Eye (tissue), 1 donor: Measurements from ENCODE around the gene RFTN2.
"Not testable (repeated sequence)": the region's sequence is repeated elsewhere in the genome, so short reads cannot be mapped to it uniquely, and the experiment has no call there.

Experiments
- DNase-seq: peaks from one replicate; pipeline ENCODE4 v3.0.0-alpha.2; 2015

The RFTN2 gene

DNA sequence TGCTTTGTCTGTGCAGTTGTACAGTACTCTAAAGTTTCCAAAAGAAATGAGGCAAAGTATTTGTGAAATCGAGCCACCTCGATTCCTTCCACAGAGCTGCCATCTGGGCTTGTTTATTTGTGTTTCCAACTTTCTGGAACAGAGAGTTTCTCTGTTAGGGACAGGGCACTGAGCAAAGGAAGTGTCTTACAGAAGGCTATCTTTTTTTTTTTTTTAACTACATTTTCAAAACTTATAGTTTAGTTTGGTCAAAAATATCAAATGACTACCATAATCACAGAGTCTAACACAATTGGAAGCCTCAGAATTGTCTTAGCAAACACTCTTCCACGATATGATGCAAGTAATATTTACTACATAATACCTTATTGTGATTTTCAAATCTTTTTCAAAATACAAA, 796 bp downstream of the RFTN2 start:
- DNase-seq, result peak; percentile 62

DNA sequence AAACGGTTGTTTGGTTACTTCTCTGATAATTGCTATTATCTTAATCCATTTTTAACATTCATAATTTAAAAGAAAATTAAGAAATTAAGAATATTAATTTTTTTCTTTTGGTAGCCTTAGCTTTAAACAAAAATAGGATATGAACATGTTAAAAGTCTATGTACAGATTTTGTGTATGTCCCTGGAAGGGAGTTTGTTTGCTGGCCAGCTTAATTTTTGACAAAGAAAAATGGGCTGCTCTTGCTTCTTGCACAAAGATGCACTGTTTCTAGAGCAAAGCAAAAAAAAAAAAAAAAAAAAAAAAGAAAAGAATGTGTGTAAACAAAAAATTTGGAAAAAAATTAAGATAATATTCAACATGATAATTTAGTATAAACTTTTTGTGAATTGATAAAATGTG, 1.3 kb downstream of the RFTN2 start:
- peak; percentile 30 for DNase-seq

- DNase-seq, result peak; percentile 46
Observed at GRCh38 chr2:197673606-197674005, 1.8 kb downstream of the RFTN2 start.

- no peak for DNase-seq
Observed at GRCh38 chr2:197673106-197673505, 2.3 kb downstream of the RFTN2 start.

- DNase-seq, result no peak
Observed at GRCh38 chr2:197672371-197672893, 3.0 kb downstream of the RFTN2 start.

DNA sequence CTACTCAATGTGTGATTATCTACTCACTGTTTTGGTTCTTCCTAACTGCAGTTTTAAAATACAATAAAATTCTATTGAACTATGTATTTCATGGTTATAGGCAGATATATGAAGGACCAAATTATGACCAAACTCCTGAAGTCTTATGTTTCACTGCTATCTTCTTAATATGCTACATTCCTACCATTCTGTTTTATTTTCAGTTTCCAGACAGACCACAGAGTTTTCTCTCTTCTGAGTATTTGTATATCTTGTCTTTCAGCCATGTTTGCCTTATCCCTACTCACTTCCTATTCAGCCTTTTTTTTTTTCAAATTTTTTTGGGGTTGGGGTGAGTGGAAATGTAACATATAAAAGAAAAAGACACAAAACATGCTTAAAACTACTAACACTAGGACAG, 6.3 kb downstream of the RFTN2 start:
- no peak for DNase-seq

GRCh38 chr2:197668296-197668695, 7.1 kb downstream of the RFTN2 start:
- DNase-seq, result no peak

GRCh38 chr2:197666277-197666676, 9.1 kb downstream of the RFTN2 start:
- no peak for DNase-seq

DNA sequence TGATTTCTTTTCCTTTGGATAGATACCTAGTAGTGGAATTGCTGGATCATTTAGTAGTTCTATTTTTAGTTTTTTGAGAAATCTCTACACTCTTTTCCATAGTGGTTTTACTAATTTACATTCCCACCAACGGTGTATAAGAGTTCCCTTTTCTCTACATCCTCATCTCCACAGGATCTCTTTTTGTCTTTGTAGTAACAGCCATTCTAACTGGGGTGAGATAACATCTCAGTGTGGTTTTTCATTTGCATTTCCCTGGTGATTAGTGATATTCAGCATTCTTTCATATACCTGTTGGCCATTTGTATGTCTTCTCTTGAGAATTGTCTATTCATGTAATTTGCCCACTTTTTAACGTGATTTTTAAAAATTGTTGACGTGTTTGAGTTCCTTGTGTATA, 13.8 kb downstream of the RFTN2 start:
- no peak for DNase-seq

DNA sequence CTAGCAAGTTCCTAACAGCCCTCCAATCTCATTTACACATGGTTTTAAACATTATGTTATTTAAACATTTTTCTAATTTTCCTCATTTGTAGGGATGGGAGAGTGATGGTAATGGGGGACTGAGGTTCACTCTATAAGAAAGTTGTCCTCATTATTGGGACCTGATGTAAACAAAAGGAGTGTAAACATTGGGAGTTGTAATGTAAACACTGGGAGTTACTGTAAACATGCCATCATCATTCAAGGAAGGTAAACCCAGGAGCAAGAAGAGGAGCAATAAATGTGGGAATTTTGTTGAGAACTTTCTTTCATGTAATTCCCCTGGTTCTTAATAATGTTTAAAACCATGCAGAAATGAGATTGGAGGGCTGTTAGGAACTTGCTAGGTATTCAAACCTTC, 17.8 kb downstream of the RFTN2 start:
- no peak for DNase-seq

GRCh38 chr2:197647961-197648690, 27.3 kb downstream of the RFTN2 start:
- DNase-seq, result no peak

GRCh38 chr2:197641666-197642065, 33.7 kb downstream of the RFTN2 start:
- DNase-seq, result no peak

- DNase-seq, result not testable (repeated sequence)
Observed at GRCh38 chr2:197640571-197641122, 34.7 kb downstream of the RFTN2 start.

DNA sequence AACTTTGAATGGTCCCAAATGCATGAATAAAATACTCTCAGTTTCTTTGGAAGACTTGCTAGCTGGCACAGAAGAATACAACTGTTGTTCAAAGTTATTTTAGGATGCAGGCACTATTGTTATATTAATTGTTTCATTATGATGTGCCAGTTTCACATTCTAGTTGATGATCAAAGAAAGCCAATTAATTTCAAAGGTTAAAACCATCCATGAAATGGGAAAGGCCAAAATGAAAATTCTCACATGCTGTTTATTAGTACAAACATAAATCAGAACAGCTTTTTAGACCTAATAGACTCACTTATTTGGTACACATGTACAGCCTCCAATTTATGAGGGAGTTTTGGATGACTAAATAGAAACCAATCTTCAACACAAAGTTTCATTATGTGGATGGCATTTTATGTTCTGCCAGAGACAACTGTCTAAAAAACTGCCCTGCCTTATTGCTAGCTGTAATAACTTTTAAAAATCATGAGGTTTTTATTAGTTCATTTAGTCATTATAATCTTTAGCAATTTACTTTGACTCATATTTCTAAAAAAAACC, 42.2 kb downstream of the RFTN2 start:
- DNase-seq, result no peak

- DNase-seq, result peak; percentile 42
Observed at GRCh38 chr2:197628043-197628500, 47.3 kb downstream of the RFTN2 start.

- no peak for DNase-seq
Observed at GRCh38 chr2:197626965-197627625, 48.3 kb downstream of the RFTN2 start.

DNA sequence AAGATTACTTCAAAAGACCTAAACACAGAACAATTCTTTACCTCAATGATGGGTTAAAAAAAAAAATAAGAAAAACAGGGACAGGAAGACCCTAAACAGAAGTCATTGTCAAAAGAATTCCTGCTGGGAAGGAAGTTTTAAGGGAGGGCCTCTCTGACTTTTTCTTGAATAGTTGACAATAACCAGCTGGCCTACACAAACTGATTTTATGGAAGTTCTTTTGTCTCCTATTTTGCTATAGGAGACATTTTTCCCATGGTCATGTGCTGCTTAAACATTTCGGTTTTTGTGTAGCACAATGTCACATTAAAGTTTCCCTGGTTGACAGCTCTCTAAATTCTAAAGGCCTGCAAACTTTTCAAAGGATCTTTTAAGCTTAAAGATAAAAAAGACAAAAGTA, 55.3 kb downstream of the RFTN2 start:
- DNase-seq, result no peak

- no peak for DNase-seq
Observed at GRCh38 chr2:197615016-197615652, 60.3 kb downstream of the RFTN2 start.

- no peak for DNase-seq
Observed at GRCh38 chr2:197614532-197614931, 60.9 kb downstream of the RFTN2 start.

- DNase-seq, result no peak
Observed at GRCh38 chr2:197613509-197613987, 61.8 kb downstream of the RFTN2 start.

GRCh38 chr2:197606180-197606579, 69.2 kb downstream of the RFTN2 start:
- DNase-seq, result no peak

DNA sequence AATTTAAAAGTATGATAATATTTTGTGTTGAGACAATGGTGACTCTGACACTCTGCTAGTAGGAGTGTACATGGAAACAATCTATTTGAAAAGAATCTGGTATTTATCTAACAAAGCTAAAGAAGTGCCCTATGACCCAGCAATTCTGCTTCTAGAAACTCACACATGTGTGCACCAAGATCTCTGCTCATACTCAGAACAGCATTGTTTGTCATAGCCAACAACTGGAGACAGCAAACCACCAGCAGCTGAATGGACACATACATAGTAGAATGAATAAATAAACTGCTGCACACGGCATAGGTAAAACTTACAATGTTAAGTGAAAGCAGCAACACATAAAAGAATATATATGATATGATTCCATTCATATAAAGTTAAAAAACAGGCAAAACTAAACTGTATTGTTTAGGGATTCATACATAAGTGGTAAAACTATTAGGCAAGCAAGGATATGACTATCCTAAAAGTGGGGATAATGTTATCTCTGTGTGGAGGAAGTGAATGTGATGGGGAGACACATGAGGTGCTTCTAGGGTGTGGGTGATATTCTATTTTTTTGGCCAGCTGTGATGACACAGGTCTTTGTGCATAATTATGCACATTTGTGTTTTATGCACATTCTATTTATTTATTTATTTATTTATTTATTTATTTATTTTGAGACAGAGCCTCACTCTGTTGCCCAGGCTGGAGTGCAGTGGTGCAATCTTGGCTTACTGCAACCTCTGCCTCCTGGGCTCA, 71.1 kb downstream of the RFTN2 start:
- no peak for DNase-seq
